Measurements from ENCODE around the gene ARHGAP12.

Gene ARHGAP12

DNA sequence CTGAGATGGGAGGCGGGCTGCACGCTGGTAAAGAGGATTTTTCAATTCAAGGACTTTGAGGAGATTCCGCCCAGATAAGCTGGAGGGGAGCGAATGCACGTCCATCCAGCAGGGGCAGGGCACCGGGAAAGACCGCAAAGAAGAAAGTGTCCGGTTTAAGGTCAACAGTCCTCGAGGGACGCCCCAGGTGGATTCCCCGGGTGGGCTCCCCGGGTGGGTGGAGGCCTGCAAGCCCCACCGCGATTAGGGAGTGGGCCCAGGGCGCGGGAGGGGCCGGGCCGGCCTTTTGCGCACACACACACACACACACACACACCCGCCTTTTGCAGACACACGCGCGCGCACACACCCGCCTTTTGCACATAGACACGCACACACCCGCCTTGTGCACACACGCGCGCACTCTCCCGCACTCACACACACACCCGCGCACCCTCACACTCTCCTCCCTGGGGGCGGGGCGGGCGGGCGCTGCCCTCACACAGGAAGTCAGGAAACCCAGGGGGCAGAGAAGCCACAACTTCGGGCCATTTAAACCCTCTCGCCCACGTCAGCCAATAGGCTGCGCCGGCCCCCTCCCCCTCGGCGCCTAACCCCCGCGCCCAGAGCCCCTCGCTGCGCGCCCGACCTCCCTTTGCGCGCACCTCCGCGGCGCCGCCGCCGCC is 615 bp downstream of the ARHGAP12 start:
- Histone ChIP-seq H3K79me2 (ENCODE audit: insufficient read depth, low read length) (0 out of 2 replicates have a peak, but pooled peaks cover 4% of the 10 kb centered on the region), H2AFZ (ENCODE audit: low read length) (no peak overlapping the region), H3K9me3 (ENCODE audit: low read length) (peaks cover 9% of the 10 kb centered on the region), H3K4me1 (ENCODE audit: insufficient read depth, low read length, severe bottlenecking) (peaks cover 31% of the 10 kb centered on the region), H3F3A (ENCODE audit: insufficient read depth, low read length) (no peaks in the 10 kb centered on the region), H4K20me1 (ENCODE audit: insufficient read depth, low read length) (no peaks in the 10 kb centered on the region), H3K36me3 (ENCODE audit: insufficient read depth, low read length) (peaks cover 9% of the 10 kb centered on the region; the same call in 1 of the 2 replicates), H3K9me2 (ENCODE audit: low read depth, low read length) (no peaks in the 10 kb centered on the region), H3K27ac (ENCODE audit: low read depth, low read length, poor library complexity, severe bottlenecking) (no peak overlapping the region), H3K9ac (ENCODE audit: low read length) (peak overlapping the region; percentile 67), H3K4me3 (ENCODE audit: low read depth, low read length, poor library complexity, severe bottlenecking) (peak overlapping the region; percentile 68), H3K4me2 (ENCODE audit: low read length) (peak overlapping the region; percentile 91), H3K27me3 (ENCODE audit: insufficient read depth, low read length) (no peaks in the 10 kb centered on the region)
- TF ChIP-seq CTCF (IDR thresholded peaks at IDR 0.05; ENCODE audit: low read length) (peak; percentile 25; the same call in 1 of the 2 replicates), EZH2 (IDR thresholded peaks at IDR 0.05; ENCODE audit: borderline replicate concordance, low read length) (no peak)

DNA sequence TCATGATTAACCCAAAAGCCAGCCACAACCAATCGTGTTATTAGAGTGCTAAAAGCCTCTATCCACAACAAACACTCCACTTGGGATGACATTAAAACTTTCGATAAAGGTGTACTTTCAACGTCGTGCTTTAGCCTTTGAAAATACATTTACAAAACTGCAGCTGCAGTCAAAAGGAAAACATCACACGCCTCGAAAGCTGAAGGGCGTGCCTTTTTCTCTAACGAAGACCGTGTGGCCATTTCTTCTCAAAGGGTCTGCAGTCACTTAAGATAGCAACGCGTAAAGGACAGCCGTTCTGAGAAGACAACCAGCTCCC is 1.1 kb downstream of the ARHGAP12 start:
- peaks cover 9% of the 10 kb centered on the region for H3K9me3 ChIP-seq (ENCODE audit: low read length)
- no peak overlapping the region for H3K27ac ChIP-seq (ENCODE audit: low read depth, low read length, poor library complexity, severe bottlenecking)
- peak overlapping the region; percentile 68 for H3K4me3 ChIP-seq (ENCODE audit: low read depth, low read length, poor library complexity, severe bottlenecking)
- H3K4me1 ChIP-seq (ENCODE audit: insufficient read depth, low read length, severe bottlenecking), result peaks cover 31% of the 10 kb centered on the region
- peak overlapping the region; percentile 67 for H3K9ac ChIP-seq (ENCODE audit: low read length)
- H3K9me2 ChIP-seq (ENCODE audit: low read depth, low read length), result no peaks in the 10 kb centered on the region
- peak overlapping the region; percentile 91 for H3K4me2 ChIP-seq (ENCODE audit: low read length)
- H3F3A ChIP-seq (ENCODE audit: insufficient read depth, low read length), result no peaks in the 10 kb centered on the region
- H4K20me1 ChIP-seq (ENCODE audit: insufficient read depth, low read length), result no peaks in the 10 kb centered on the region
- TF ChIP-seq EZH2 (IDR thresholded peaks at IDR 0.05; ENCODE audit: borderline replicate concordance, low read length) (no peak), CTCF (IDR thresholded peaks at IDR 0.05; ENCODE audit: low read length) (no peak)
- peaks cover 9% of the 10 kb centered on the region; the same call in 1 of the 2 replicates for H3K36me3 ChIP-seq (ENCODE audit: insufficient read depth, low read length)
- H3K79me2 ChIP-seq (ENCODE audit: insufficient read depth, low read length), result 0 out of 2 replicates have a peak, but pooled peaks cover 4% of the 10 kb centered on the region
- no peaks in the 10 kb centered on the region for H3K27me3 ChIP-seq (ENCODE audit: insufficient read depth, low read length)
- no peak overlapping the region for H2AFZ ChIP-seq (ENCODE audit: low read length)

- H2AFZ ChIP-seq (ENCODE audit: low read length), result no peak overlapping the region
Observed at GRCh38 chr10:31926765-31927564, 1.7 kb downstream of the ARHGAP12 start.

More at GRCh38 chr10:31926765-31927564, 1.7 kb downstream of the ARHGAP12 start:
- no peaks in the 10 kb centered on the region for H4K20me1 ChIP-seq (ENCODE audit: insufficient read depth, low read length)
- H3K27me3 ChIP-seq (ENCODE audit: insufficient read depth, low read length), result no peaks in the 10 kb centered on the region
- peaks cover 9% of the 10 kb centered on the region; the same call in 1 of the 2 replicates for H3K36me3 ChIP-seq (ENCODE audit: insufficient read depth, low read length)
- peaks cover 9% of the 10 kb centered on the region for H3K9me3 ChIP-seq (ENCODE audit: low read length)
- H3K9me2 ChIP-seq (ENCODE audit: low read depth, low read length), result no peaks in the 10 kb centered on the region
- no peaks in the 10 kb centered on the region for H3F3A ChIP-seq (ENCODE audit: insufficient read depth, low read length)
- peak overlapping the region; percentile 68 for H3K4me3 ChIP-seq (ENCODE audit: low read depth, low read length, poor library complexity, severe bottlenecking)
- H3K4me2 ChIP-seq (ENCODE audit: low read length), result peak overlapping the region; percentile 91
- peak overlapping the region; percentile 67; the same call in 1 of the 2 replicates for H3K9ac ChIP-seq (ENCODE audit: low read length)
- H3K79me2 ChIP-seq (ENCODE audit: insufficient read depth, low read length), result 0 out of 2 replicates have a peak, but pooled peaks cover 4% of the 10 kb centered on the region
- TF ChIP-seq CTCF (IDR thresholded peaks at IDR 0.05; ENCODE audit: low read length) (no peak), EZH2 (IDR thresholded peaks at IDR 0.05; ENCODE audit: borderline replicate concordance, low read length) (no peak)
- no peak overlapping the region for H3K27ac ChIP-seq (ENCODE audit: low read depth, low read length, poor library complexity, severe bottlenecking)
- peaks cover 31% of the 10 kb centered on the region for H3K4me1 ChIP-seq (ENCODE audit: insufficient read depth, low read length, severe bottlenecking)
